Keratinocyte (primary cell): ENCODE data around the gene VTI1A. TPM values are rescaled to one million over a fixed set of nuclear protein-coding genes. Genes with fewer than 3 reads are reported as not detected.

Experiments used
- DNase-seq: peaks from one replicate; pipeline ENCODE4 v3.0.0-alpha.2; 2011; ENCODE audit warnings: low read depth, missing footprints, low spot score
- FAIRE-seq: peaks from 2 replicates; lab custom pipeline; 2011; peaks lifted over from hg19 to GRCh38; lab: Jason Lieb, UNC
- H2AFZ ChIP-seq: 2 replicates; pipeline ENCODE4 v1.6.0; 2012; ENCODE audit warnings: low read length, control low read depth, inconsistent platforms; ENCODE audit not compliant: control insufficient read depth
- H3K27ac ChIP-seq: 2 replicates; pipeline ENCODE4 v1.5.1; 2011; ENCODE audit warnings: low read length; ENCODE audit not compliant: control insufficient read depth, insufficient read depth
- H3K27me3 ChIP-seq: 3 replicates; pipeline ENCODE4 v1.6.0; 2011; ENCODE audit warnings: low read length; ENCODE audit not compliant: control insufficient read depth, insufficient read depth; ENCODE audit errors: extremely low read depth
- H3K36me3 ChIP-seq, 2 experiments: 2 replicates in 1 of 2; 3 replicates in 1 of 2; pipeline ENCODE4 v1.5.1; 2011; ENCODE audit warnings: low read length in 2 of 2, mild to moderate bottlenecking in 1 of 2; ENCODE audit not compliant: control insufficient read depth in 2 of 2, insufficient read depth in 2 of 2; ENCODE audit errors: extremely low read depth in 1 of 2
- H3K4me1 ChIP-seq: 3 replicates; pipeline ENCODE4 v1.5.1; 2011; ENCODE audit warnings: low read length; ENCODE audit not compliant: control insufficient read depth, insufficient read depth; ENCODE audit errors: extremely low read depth
- H3K4me2 ChIP-seq: 3 replicates; pipeline ENCODE4 v1.6.0; 2011; ENCODE audit warnings: low read depth, low read length; ENCODE audit not compliant: control insufficient read depth, insufficient read depth; ENCODE audit errors: extremely low read depth
- H3K4me3 ChIP-seq, 3 experiments: fragments of 200-600 bp in 1 of 3; sonication (generic) in 1 of 3; 2 replicates in 2 of 3; 3 replicates in 1 of 3; pipeline ENCODE4 v1.5.1; 2011 to 2016; ENCODE audit warnings: low read length in 3 of 3, mild to moderate bottlenecking in 3 of 3, control low read depth in 2 of 3, inconsistent platforms in 1 of 3, low read depth in 1 of 3, mixed read lengths in 1 of 3, mixed run types in 1 of 3, moderate library complexity in 1 of 3; ENCODE audit not compliant: control insufficient read depth in 2 of 3, insufficient read depth in 2 of 3; ENCODE audit errors: extremely low read depth in 1 of 3
- H3K79me2 ChIP-seq: 2 replicates; pipeline ENCODE4 v1.6.0; 2012; ENCODE audit warnings: low read length; ENCODE audit not compliant: control insufficient read depth, insufficient read depth
- H3K9ac ChIP-seq: 3 replicates; pipeline ENCODE4 v1.6.0; 2011; ENCODE audit warnings: low read length; ENCODE audit not compliant: control insufficient read depth, insufficient read depth; ENCODE audit errors: extremely low read depth
- H3K9me1 ChIP-seq: 3 replicates; pipeline ENCODE4 v1.6.0; 2011; ENCODE audit warnings: low read length; ENCODE audit not compliant: control insufficient read depth, insufficient read depth; ENCODE audit errors: extremely low read depth
- H3K9me3 ChIP-seq: 2 replicates; pipeline ENCODE4 v1.5.1; 2012; ENCODE audit warnings: low read depth, low read length; ENCODE audit not compliant: control insufficient read depth
- H4K20me1 ChIP-seq: 3 replicates; pipeline ENCODE4 v1.6.0; 2011; ENCODE audit warnings: low read length; ENCODE audit not compliant: control insufficient read depth, insufficient read depth; ENCODE audit errors: extremely low read depth
- EZH2 ChIP-seq: IDR thresholded peaks from one replicate; pipeline ENCODE4 v1.6.1; 2012; ENCODE audit warnings: inconsistent platforms, mild to moderate bottlenecking, low read length, moderate library complexity
- dilution Hi-C: fragments of 300-500 bp; cut with MboI; formaldehyde crosslinking; loops from one replicate; pipeline ENCODE4 v1.7.0; 2020; ENCODE audit warnings: low sequenced_read_pairs; ENCODE audit not compliant: extremely low pct_ligation_motif_present
- polyA plus RNA-seq, 5 experiments: library from polyadenylated mRNA; depleted of rRNA in 3 of 5; stranded (reverse) in 3 of 5; stranded (forward) in 1 of 5; unstranded in 1 of 5; fragments of >200 nt; gene quantifications; 1 replicate in 1 of 5; 2 replicates in 3 of 5; 3 replicates in 1 of 5; pipeline versions ENCODE4 v1.2.1 to v1.2.3, GENCODE V29; 2011 to 2012; ENCODE audit warnings: missing spikeins in 2 of 5, low read depth in 1 of 5, low replicate concordance in 1 of 5
- TF ChIP-seq, protein P1 (sequence below), 3 experiments: IDR thresholded peaks in 1 of 3; conservative IDR thresholded peaks in 1 of 3; optimal IDR thresholded peaks in 1 of 3; 2 replicates in 2 of 3; 3 replicates in 1 of 3; pipeline versions ENCODE3 to v1.5.1; 2011; ENCODE audit warnings: low read length in 3 of 3, mild to moderate bottlenecking in 3 of 3, moderate library complexity in 2 of 3, control low read depth in 1 of 3, inconsistent platforms in 1 of 3; ENCODE audit not compliant: insufficient read depth in 2 of 3; ENCODE audit errors: extremely low read depth in 1 of 3

The VTI1A gene
- polyA plus RNA-seq, 1 donor (not counting 4 experiments of a cell fraction or from before 2014, with no cell fraction given): 18.5 TPM

GRCh38 chr10:112706577-112706976 lies 259.6 kb downstream of the VTI1A start:
- Histone ChIP-seq H3K9me3 (no peaks in the 10 kb centered on the region), H3K4me1 (no peaks in the 10 kb centered on the region), H3K36me3 (no peaks in the 10 kb centered on the region), H4K20me1 (no peaks in the 10 kb centered on the region), H3K9ac (no peak overlapping the region), H3K27ac (no peak overlapping the region), H3K4me2 (no peak overlapping the region), H2AFZ (no peak overlapping the region), H3K27me3 (no peaks in the 10 kb centered on the region), H3K79me2 (no peaks in the 10 kb centered on the region), H3K9me1 (no peaks in the 10 kb centered on the region), H3K4me3 (no peak overlapping the region)
- TF ChIP-seq, protein P1, sequence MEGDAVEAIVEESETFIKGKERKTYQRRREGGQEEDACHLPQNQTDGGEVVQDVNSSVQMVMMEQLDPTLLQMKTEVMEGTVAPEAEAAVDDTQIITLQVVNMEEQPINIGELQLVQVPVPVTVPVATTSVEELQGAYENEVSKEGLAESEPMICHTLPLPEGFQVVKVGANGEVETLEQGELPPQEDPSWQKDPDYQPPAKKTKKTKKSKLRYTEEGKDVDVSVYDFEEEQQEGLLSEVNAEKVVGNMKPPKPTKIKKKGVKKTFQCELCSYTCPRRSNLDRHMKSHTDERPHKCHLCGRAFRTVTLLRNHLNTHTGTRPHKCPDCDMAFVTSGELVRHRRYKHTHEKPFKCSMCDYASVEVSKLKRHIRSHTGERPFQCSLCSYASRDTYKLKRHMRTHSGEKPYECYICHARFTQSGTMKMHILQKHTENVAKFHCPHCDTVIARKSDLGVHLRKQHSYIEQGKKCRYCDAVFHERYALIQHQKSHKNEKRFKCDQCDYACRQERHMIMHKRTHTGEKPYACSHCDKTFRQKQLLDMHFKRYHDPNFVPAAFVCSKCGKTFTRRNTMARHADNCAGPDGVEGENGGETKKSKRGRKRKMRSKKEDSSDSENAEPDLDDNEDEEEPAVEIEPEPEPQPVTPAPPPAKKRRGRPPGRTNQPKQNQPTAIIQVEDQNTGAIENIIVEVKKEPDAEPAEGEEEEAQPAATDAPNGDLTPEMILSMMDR (optimal IDR thresholded peaks at IDR 0.05 in 1 of 3, IDR thresholded peaks at IDR 0.05 in 1 of 3, conservative IDR thresholded peaks at IDR 0.05 in 1 of 3; ENCODE audit: extremely low read depth in 1 of 3, insufficient read depth in 2 of 3, low read length in 3 of 3): no peak
- no peak for TF ChIP-seq EZH2
- DNase-seq (no peak), FAIRE-seq (no peak)
- dilution Hi-C loops: no loop called here

- Histone ChIP-seq H3K9me1 (no peaks in the 10 kb centered on the region), H3K9me3 (no peaks in the 10 kb centered on the region), H3K79me2 (no peaks in the 10 kb centered on the region), H3K4me1 (no peaks in the 10 kb centered on the region), H4K20me1 (no peaks in the 10 kb centered on the region), H2AFZ (no peak overlapping the region), H3K4me2 (no peak overlapping the region), H3K4me3 (no peak overlapping the region), H3K9ac (no peak overlapping the region), H3K27me3 (no peaks in the 10 kb centered on the region), H3K36me3 (no peaks in the 10 kb centered on the region), H3K27ac (no peak overlapping the region)
- dilution Hi-C loops: no loop called here
- FAIRE-seq (no peak), DNase-seq (no peak)
- TF ChIP-seq, protein P1 (optimal IDR thresholded peaks at IDR 0.05 in 1 of 3, IDR thresholded peaks at IDR 0.05 in 1 of 3, conservative IDR thresholded peaks at IDR 0.05 in 1 of 3; ENCODE audit: extremely low read depth in 1 of 3, insufficient read depth in 2 of 3, low read length in 3 of 3): no peak
- no peak for TF ChIP-seq EZH2
Observed at GRCh38 chr10:112708461-112708860, 261.4 kb downstream of the VTI1A start.
